HepG2 (cell line): Measurements from ENCODE around the gene RMI2. TPM values are rescaled to one million over a fixed set of nuclear protein-coding genes. Genes with fewer than 3 reads are reported as not detected.

Experiments used
- CBX5 ChIP-seq: sonication (generic); formaldehyde crosslinking; IDR thresholded peaks from 2 replicates; pipeline ENCODE4 v1.4.0; 2020; ENCODE audit warnings: missing genetic modification reagents, borderline replicate concordance
- IRF2 ChIP-seq: IDR thresholded peaks from 2 replicates; pipeline ENCODE4 v1.6.1; 2018; ENCODE audit warnings: missing genetic modification reagents, missing compliant biosample characterization
- NPAS2 ChIP-seq: sonication (generic); formaldehyde crosslinking; IDR thresholded peaks from 2 replicates; pipeline ENCODE4 v1.8.0; 2022; ENCODE audit warnings: mild to moderate bottlenecking, missing genetic modification reagents, borderline replicate concordance
- NR2C2 ChIP-seq: sonication (generic); formaldehyde crosslinking; IDR thresholded peaks from 2 replicates; pipeline ENCODE4 v1.4.0; 2020; ENCODE audit warnings: missing genetic modification reagents, mild to moderate bottlenecking, moderate library complexity, borderline replicate concordance
- PCBP1 ChIP-seq: fragments of 200-400 bp; formaldehyde crosslinking; IDR thresholded peaks from 2 replicates; pipeline ENCODE4 v1.6.1; 2017; ENCODE audit warnings: mild to moderate bottlenecking, low read depth, low read length, borderline replicate concordance
- PTBP1 ChIP-seq: fragments of 200-400 bp; formaldehyde crosslinking; IDR thresholded peaks from 2 replicates; pipeline ENCODE4 v1.6.1; 2018; ENCODE audit warnings: low read length, low read depth; ENCODE audit not compliant: poor library complexity, severe bottlenecking
- RAD51 ChIP-seq: fragments of 450-650 bp; IDR thresholded peaks from 2 replicates; pipeline ENCODE4 v1.6.1; 2016; ENCODE audit warnings: borderline replicate concordance
- RBFOX2 ChIP-seq: fragments of 200-400 bp; formaldehyde crosslinking; IDR thresholded peaks from 2 replicates; pipeline ENCODE4 v1.6.1; 2017; ENCODE audit warnings: low read depth, mild to moderate bottlenecking, low read length
- SIX1 ChIP-seq: sonication (generic); formaldehyde crosslinking; IDR thresholded peaks from 2 replicates; pipeline ENCODE4 v1.4.0; 2020; ENCODE audit warnings: missing genetic modification reagents, borderline replicate concordance
- TEAD3 ChIP-seq: optimal IDR thresholded peaks from 2 replicates; pipeline ENCODE3; 2016; ENCODE audit warnings: borderline replicate concordance
- ZMYM2 ChIP-seq: sonication (generic); formaldehyde crosslinking; IDR thresholded peaks from 2 replicates; pipeline ENCODE4 v1.8.0; 2022; ENCODE audit warnings: mild to moderate bottlenecking, missing genetic modification reagents
- ZNF12 ChIP-seq: sonication (generic); formaldehyde crosslinking; IDR thresholded peaks from 2 replicates; pipeline ENCODE4 v1.5.0; 2020; ENCODE audit warnings: missing genetic modification reagents
- ZNF276 ChIP-seq: sonication (generic); formaldehyde crosslinking; IDR thresholded peaks from 2 replicates; pipeline ENCODE4 v1.4.0; 2020; ENCODE audit warnings: mild to moderate bottlenecking, low read depth, missing genetic modification reagents
- ZNF292 ChIP-seq: sonication (generic); formaldehyde crosslinking; IDR thresholded peaks from 2 replicates; pipeline ENCODE4 v1.8.1; 2022; ENCODE audit warnings: mild to moderate bottlenecking, low read depth, missing genetic modification reagents, borderline replicate concordance
- ZNF546 ChIP-seq: sonication (generic); formaldehyde crosslinking; conservative IDR thresholded peaks from 2 replicates; pipeline ENCODE4 v1.8.1; 2023; ENCODE audit warnings: mild to moderate bottlenecking, missing genetic modification reagents
- ZNF556 ChIP-seq: sonication (generic); formaldehyde crosslinking; IDR thresholded peaks from 2 replicates; pipeline ENCODE4 v1.4.0; 2020; ENCODE audit warnings: mild to moderate bottlenecking, missing genetic modification reagents, borderline replicate concordance
- ZNF678 ChIP-seq: sonication (generic); formaldehyde crosslinking; IDR thresholded peaks from 2 replicates; pipeline ENCODE4 v1.4.0; 2020; ENCODE audit warnings: mild to moderate bottlenecking, missing genetic modification reagents
- ZNF75D ChIP-seq: sonication (generic); formaldehyde crosslinking; IDR thresholded peaks from 2 replicates; pipeline ENCODE4 v1.8.1; 2023; ENCODE audit warnings: missing genetic modification reagents, mild to moderate bottlenecking, borderline replicate concordance
- polyA plus RNA-seq, 8 experiments: library from polyadenylated mRNA; depleted of rRNA in 3 of 8; stranded (reverse) in 7 of 8; unstranded in 1 of 8; fragments of >200 nt; fragmentation: Illumina TruSeq in 4 of 8; extraction: Trizol in 4 of 8; gene quantifications; 2 replicates each; pipeline versions ENCODE4 v1.2.1 to v1.2.3, GENCODE V29; 2011 to 2016; ENCODE audit warnings: low read depth in 4 of 8, missing spikeins in 1 of 8, mixed read lengths in 1 of 8; ENCODE audit not compliant: insufficient read depth in 1 of 8
- total RNA-seq, 5 experiments: library from RNA; depleted of rRNA; stranded (reverse); fragments of >200 nt; fragmentation: Illumina TruSeq; extraction: Trizol; gene quantifications; 2 replicates each; pipeline ENCODE4 v1.2.3, GENCODE V29; 2016; ENCODE audit warnings: low read depth in 1 of 5
- TF ChIP-seq, protein P1 (sequence below): sonication (generic); formaldehyde crosslinking; conservative IDR thresholded peaks from 2 replicates; pipeline ENCODE4 v1.4.0; 2020; ENCODE audit warnings: mild to moderate bottlenecking, missing genetic modification reagents, moderate library complexity
- TF ChIP-seq, protein P2 (sequence below): sonication (generic); formaldehyde crosslinking; IDR thresholded peaks from 2 replicates; pipeline ENCODE4 v1.4.0; 2020; ENCODE audit warnings: low read depth, mild to moderate bottlenecking, missing genetic modification reagents
- TF ChIP-seq, protein P3 (sequence below): sonication (generic); formaldehyde crosslinking; IDR thresholded peaks from 2 replicates; pipeline ENCODE4 v1.5.1; 2020; ENCODE audit warnings: missing genetic modification reagents, mild to moderate bottlenecking, borderline replicate concordance

RMI2 gene
- total and polyA plus RNA-seq, 2 of the 13 experiments (the other 11 are each of a cell fraction or from before 2014, with no cell fraction given): 24.5 to 55.7 TPM

GRCh38 chr16:11296706-11297491, 48.4 kb upstream of the RMI2 start (continued):
- TF ChIP-seq, protein P1, sequence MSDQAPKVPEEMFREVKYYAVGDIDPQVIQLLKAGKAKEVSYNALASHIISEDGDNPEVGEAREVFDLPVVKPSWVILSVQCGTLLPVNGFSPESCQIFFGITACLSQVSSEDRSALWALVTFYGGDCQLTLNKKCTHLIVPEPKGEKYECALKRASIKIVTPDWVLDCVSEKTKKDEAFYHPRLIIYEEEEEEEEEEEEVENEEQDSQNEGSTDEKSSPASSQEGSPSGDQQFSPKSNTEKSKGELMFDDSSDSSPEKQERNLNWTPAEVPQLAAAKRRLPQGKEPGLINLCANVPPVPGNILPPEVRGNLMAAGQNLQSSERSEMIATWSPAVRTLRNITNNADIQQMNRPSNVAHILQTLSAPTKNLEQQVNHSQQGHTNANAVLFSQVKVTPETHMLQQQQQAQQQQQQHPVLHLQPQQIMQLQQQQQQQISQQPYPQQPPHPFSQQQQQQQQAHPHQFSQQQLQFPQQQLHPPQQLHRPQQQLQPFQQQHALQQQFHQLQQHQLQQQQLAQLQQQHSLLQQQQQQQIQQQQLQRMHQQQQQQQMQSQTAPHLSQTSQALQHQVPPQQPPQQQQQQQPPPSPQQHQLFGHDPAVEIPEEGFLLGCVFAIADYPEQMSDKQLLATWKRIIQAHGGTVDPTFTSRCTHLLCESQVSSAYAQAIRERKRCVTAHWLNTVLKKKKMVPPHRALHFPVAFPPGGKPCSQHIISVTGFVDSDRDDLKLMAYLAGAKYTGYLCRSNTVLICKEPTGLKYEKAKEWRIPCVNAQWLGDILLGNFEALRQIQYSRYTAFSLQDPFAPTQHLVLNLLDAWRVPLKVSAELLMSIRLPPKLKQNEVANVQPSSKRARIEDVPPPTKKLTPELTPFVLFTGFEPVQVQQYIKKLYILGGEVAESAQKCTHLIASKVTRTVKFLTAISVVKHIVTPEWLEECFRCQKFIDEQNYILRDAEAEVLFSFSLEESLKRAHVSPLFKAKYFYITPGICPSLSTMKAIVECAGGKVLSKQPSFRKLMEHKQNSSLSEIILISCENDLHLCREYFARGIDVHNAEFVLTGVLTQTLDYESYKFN: peak; percentile 86
- TF ChIP-seq ZNF75D (CRISPR knock-in tag): peak; percentile 68; the same call in 1 of the 2 replicates
- no peak for TF ChIP-seq PCBP1
- TF ChIP-seq ZNF276 (CRISPR knock-in tag): peak; percentile 4; the same call in 1 of the 2 replicates
- peak; percentile 77 for TF ChIP-seq ZNF556 (CRISPR knock-in tag)
- no peak for TF ChIP-seq RAD51
- TF ChIP-seq ZNF546 (CRISPR knock-in tag): peak; percentile 16; the same call in 1 of the 2 replicates
- TF ChIP-seq CBX5: 0 out of 2 replicates have a peak, but pooled peaks have one; percentile 14
- no peak for TF ChIP-seq PTBP1
- TF ChIP-seq TEAD3 (CRISPR knock-in tag): peak; percentile 81
- TF ChIP-seq, protein P2, sequence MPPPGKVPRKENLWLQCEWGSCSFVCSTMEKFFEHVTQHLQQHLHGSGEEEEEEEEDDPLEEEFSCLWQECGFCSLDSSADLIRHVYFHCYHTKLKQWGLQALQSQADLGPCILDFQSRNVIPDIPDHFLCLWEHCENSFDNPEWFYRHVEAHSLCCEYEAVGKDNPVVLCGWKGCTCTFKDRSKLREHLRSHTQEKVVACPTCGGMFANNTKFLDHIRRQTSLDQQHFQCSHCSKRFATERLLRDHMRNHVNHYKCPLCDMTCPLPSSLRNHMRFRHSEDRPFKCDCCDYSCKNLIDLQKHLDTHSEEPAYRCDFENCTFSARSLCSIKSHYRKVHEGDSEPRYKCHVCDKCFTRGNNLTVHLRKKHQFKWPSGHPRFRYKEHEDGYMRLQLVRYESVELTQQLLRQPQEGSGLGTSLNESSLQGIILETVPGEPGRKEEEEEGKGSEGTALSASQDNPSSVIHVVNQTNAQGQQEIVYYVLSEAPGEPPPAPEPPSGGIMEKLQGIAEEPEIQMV (CRISPR knock-in tag): 0 out of 2 replicates have a peak, but pooled peaks have one; percentile 32
- peak; percentile 63; the same call in 1 of the 2 replicates for TF ChIP-seq ZNF12 (CRISPR knock-in tag)
- 0 out of 2 replicates have a peak, but pooled peaks have one; percentile 54 for TF ChIP-seq SIX1 (CRISPR knock-in tag)
- peak; percentile 75; the same call in 1 of the 2 replicates for TF ChIP-seq ZNF292 (CRISPR knock-in tag)
- peak; percentile 56; the same call in 1 of the 2 replicates for TF ChIP-seq NR2C2 (CRISPR knock-in tag)
- TF ChIP-seq ZNF678 (CRISPR knock-in tag): peak; percentile 81; the same call in 1 of the 2 replicates
- no peak for TF ChIP-seq NPAS2
- no peak for TF ChIP-seq ZMYM2 (CRISPR knock-in tag)
- peak; percentile 74 for TF ChIP-seq IRF2 (CRISPR knock-in tag)
- TF ChIP-seq, protein P3, sequence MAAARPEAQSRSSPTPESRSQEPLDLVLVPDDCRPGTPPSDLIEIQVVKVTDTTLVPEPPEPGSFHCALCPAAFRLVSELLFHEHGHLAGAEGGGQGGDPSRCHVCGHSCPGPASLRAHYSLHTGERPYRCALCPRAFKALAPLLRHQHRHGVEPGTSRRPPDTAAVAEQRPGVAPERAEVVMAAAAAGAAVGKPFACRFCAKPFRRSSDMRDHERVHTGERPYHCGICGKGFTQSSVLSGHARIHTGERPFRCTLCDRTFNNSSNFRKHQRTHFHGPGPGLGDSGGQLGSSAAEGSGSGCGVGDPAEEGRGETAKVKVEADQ (CRISPR knock-in tag): no peak
- TF ChIP-seq RBFOX2: peak; percentile 62
